Measurements from ENCODE around the gene CST9L. TPM values are rescaled to one million over a fixed set of nuclear protein-coding genes. Genes with fewer than 3 reads are reported as not detected.

The CST9L gene
- total RNA-seq, 4 donors from 2014 or later = not detected

GRCh38 chr20:23574977-23575376 is 6.7 kb upstream of the CST9L start:
- H3K36me3 ChIP-seq = no peaks in the 10 kb centered on the region
- no peaks in the 10 kb centered on the region for H3K27me3 ChIP-seq

GRCh38 chr20:23570178-23570760 is 2.0 kb upstream of the CST9L start:
- no peaks in the 10 kb centered on the region for H3K27me3 ChIP-seq
- in situ Hi-C loops (cut with MboI; ENCODE audit: low pct_ligation_motif_present in 1 of 4, low pct_unique_long_range_greater_than_20kb in 1 of 4, low sequenced_read_pairs in 3 of 4) (loop anchor here in 1 of 4 donors (25.0 kb wide), 1 partner anchor 108 kb away; the partner anchor contains the start of gene CST11), intact Hi-C loops (cut with DNase I; ENCODE audit: low total_unique reads) (no loop called here)
- H3K27ac ChIP-seq = no peak overlapping the region
- H3K9me3 ChIP-seq = no peaks in the 10 kb centered on the region
- no peak overlapping the region for H3K4me3 ChIP-seq
- 56 to 60% methylated on average over 1 to 2 of the region's 2 CpGs for WGBS, 2 donors (ENCODE audit: low coverage in 1 of 2)
- peak; percentile 3 for DNase-seq
- no peaks in the 10 kb centered on the region for H3K36me3 ChIP-seq
- H3K4me1 ChIP-seq = no peaks in the 10 kb centered on the region
- TF ChIP-seq POLR2A (IDR thresholded peaks at IDR 0.05) = no peak
- TF ChIP-seq EP300 (IDR thresholded peaks at IDR 0.05; ENCODE audit: low read depth) = no peak
- TF ChIP-seq, protein P1, sequence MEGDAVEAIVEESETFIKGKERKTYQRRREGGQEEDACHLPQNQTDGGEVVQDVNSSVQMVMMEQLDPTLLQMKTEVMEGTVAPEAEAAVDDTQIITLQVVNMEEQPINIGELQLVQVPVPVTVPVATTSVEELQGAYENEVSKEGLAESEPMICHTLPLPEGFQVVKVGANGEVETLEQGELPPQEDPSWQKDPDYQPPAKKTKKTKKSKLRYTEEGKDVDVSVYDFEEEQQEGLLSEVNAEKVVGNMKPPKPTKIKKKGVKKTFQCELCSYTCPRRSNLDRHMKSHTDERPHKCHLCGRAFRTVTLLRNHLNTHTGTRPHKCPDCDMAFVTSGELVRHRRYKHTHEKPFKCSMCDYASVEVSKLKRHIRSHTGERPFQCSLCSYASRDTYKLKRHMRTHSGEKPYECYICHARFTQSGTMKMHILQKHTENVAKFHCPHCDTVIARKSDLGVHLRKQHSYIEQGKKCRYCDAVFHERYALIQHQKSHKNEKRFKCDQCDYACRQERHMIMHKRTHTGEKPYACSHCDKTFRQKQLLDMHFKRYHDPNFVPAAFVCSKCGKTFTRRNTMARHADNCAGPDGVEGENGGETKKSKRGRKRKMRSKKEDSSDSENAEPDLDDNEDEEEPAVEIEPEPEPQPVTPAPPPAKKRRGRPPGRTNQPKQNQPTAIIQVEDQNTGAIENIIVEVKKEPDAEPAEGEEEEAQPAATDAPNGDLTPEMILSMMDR (IDR thresholded peaks at IDR 0.05) = no peak
- TF ChIP-seq POLR2AphosphoS5 (IDR thresholded peaks at IDR 0.05) = no peak

More at GRCh38 chr20:23574977-23575376, 6.7 kb upstream of the CST9L start:
- Histone ChIP-seq H3K9me3 (no peaks in the 10 kb centered on the region), H3K4me1 (no peaks in the 10 kb centered on the region), H3K4me3 (no peak overlapping the region), H3K27ac (no peak overlapping the region)
- intact Hi-C loops (cut with DNase I; ENCODE audit: low total_unique reads) (no loop called here), in situ Hi-C loops (cut with MboI; ENCODE audit: low pct_ligation_motif_present in 1 of 4, low pct_unique_long_range_greater_than_20kb in 1 of 4, low sequenced_read_pairs in 3 of 4) (loop anchor here in 2 of 4 donors (25.0 kb wide), 2 partner anchors 88 to 113 kb away; partner anchors contain the start of genes CST11 (in 1 of the 2) and CST8 (in 1 of the 2))
- DNase-seq = no peak
- TF ChIP-seq POLR2A (IDR thresholded peaks at IDR 0.05) (no peak), POLR2AphosphoS5 (IDR thresholded peaks at IDR 0.05) (no peak), EP300 (IDR thresholded peaks at IDR 0.05; ENCODE audit: low read depth) (no peak)
- TF ChIP-seq, protein P1 (IDR thresholded peaks at IDR 0.05) = no peak

GRCh38 chr20:23569570-23569969 is 1.3 kb upstream of the CST9L start:
- Histone ChIP-seq H3K36me3 (no peaks in the 10 kb centered on the region), H3K27ac (no peak overlapping the region), H3K4me3 (no peak overlapping the region), H3K4me1 (no peaks in the 10 kb centered on the region), H3K27me3 (no peaks in the 10 kb centered on the region), H3K9me3 (no peaks in the 10 kb centered on the region)
- TF ChIP-seq POLR2AphosphoS5 (IDR thresholded peaks at IDR 0.05) = no peak
- no peak for TF ChIP-seq EP300 (IDR thresholded peaks at IDR 0.05; ENCODE audit: low read depth)
- TF ChIP-seq, protein P1 (IDR thresholded peaks at IDR 0.05) = no peak
- no peak for TF ChIP-seq POLR2A (IDR thresholded peaks at IDR 0.05)
- DNase-seq = no peak
- in situ Hi-C loops (cut with MboI; ENCODE audit: low pct_ligation_motif_present in 1 of 4, low pct_unique_long_range_greater_than_20kb in 1 of 4, low sequenced_read_pairs in 3 of 4) (loop anchor here in 1 of 4 donors (25.0 kb wide), 1 partner anchor 107 kb away; the partner anchor contains the start of gene CST11), intact Hi-C loops (cut with DNase I; ENCODE audit: low total_unique reads) (no loop called here)
- WGBS, 2 donors (ENCODE audit: low coverage in 1 of 2) = 70% methylated on average over 1 of the region's 1 CpG; no CpG with 5 or more reads in 1 of the 2 donors

- in situ Hi-C loops (cut with MboI; ENCODE audit: low pct_ligation_motif_present in 1 of 4, low pct_unique_long_range_greater_than_20kb in 1 of 4, low sequenced_read_pairs in 3 of 4) = loop anchor here in 1 of 4 donors (25.0 kb wide), 1 partner anchor 107 kb away; the partner anchor contains the start of gene CST11
- H3K4me1 ChIP-seq = no peaks in the 10 kb centered on the region
- H3K36me3 ChIP-seq = no peaks in the 10 kb centered on the region
- no peak for DNase-seq
- no peak overlapping the region for H3K4me3 ChIP-seq
- no peaks in the 10 kb centered on the region for H3K27me3 ChIP-seq
- intact Hi-C loops (cut with DNase I; ENCODE audit: low total_unique reads) = no loop called here
- H3K9me3 ChIP-seq = no peaks in the 10 kb centered on the region
- WGBS, 2 donors (ENCODE audit: low coverage in 1 of 2) = 75 to 80% methylated on average over 1 of the region's 1 CpG
- TF ChIP-seq, protein P1 (IDR thresholded peaks at IDR 0.05) = no peak
- TF ChIP-seq POLR2A (IDR thresholded peaks at IDR 0.05) = no peak
- TF ChIP-seq POLR2AphosphoS5 (IDR thresholded peaks at IDR 0.05) = no peak
- no peak for TF ChIP-seq EP300 (IDR thresholded peaks at IDR 0.05; ENCODE audit: low read depth)
- H3K27ac ChIP-seq = no peak overlapping the region
Observed at GRCh38 chr20:23568971-23569330, 667 bp upstream of the CST9L start.
